HG03342 (cell line): Measurements from ENCODE around the gene SMIM15.
"Not testable (repeated sequence)": the region's sequence is repeated elsewhere in the genome, so short reads cannot be mapped to it uniquely, and the experiment has no call there.

Experiments
- ATAC-seq: cut with Tn5 transposase; IDR thresholded peaks from one replicate; pipeline ENCODE4 v1.9.1; 2021; ENCODE audit warnings: mild to moderate bottlenecking, moderate library complexity; ENCODE audit not compliant: unreplicated experiment

Gene SMIM15

GRCh38 chr5:61162010-61162831, at the start of gene SMIM15:
SMIM15 (minus strand) TSS chr5:61162468; CDS start chr5:61160171, 2,297 bp downstream.
- ATAC-seq: peak; percentile 96

GRCh38 chr5:61207884-61208283, 45.6 kb upstream of the SMIM15 start:
- ATAC-seq: no peak

- ATAC-seq: no peak
Measured at GRCh38 chr5:61205013-61205412, 42.7 kb upstream of the SMIM15 start.

- no peak for ATAC-seq
Measured at GRCh38 chr5:61202213-61202612, 39.9 kb upstream of the SMIM15 start.

- ATAC-seq: no peak
Measured at GRCh38 chr5:61200582-61201155, 38.4 kb upstream of the SMIM15 start.

GRCh38 chr5:61198606-61199005, 36.3 kb upstream of the SMIM15 start:
- ATAC-seq: no peak

GRCh38 chr5:61187826-61188225, 25.6 kb upstream of the SMIM15 start:
- not testable (repeated sequence) for ATAC-seq

GRCh38 chr5:61187352-61187751, 25.1 kb upstream of the SMIM15 start:
- ATAC-seq: not testable (repeated sequence)

GRCh38 chr5:61186634-61187033, 24.4 kb upstream of the SMIM15 start:
- no peak for ATAC-seq

- no peak for ATAC-seq
Measured at GRCh38 chr5:61184708-61185107, 22.4 kb upstream of the SMIM15 start.

GRCh38 chr5:61183538-61183937, 21.3 kb upstream of the SMIM15 start:
- ATAC-seq: no peak

GRCh38 chr5:61182449-61182848, 20.2 kb upstream of the SMIM15 start:
- ATAC-seq: no peak

- ATAC-seq: no peak
Measured at GRCh38 chr5:61180886-61181285, 18.6 kb upstream of the SMIM15 start.

- ATAC-seq: no peak
Measured at GRCh38 chr5:61178702-61179101, 16.4 kb upstream of the SMIM15 start.

- ATAC-seq: peak; percentile 82
Measured at GRCh38 chr5:61177716-61178115, 15.4 kb upstream of the SMIM15 start.

- no peak for ATAC-seq
Measured at GRCh38 chr5:61177070-61177469, 14.8 kb upstream of the SMIM15 start.

GRCh38 chr5:61176631-61177030, 14.4 kb upstream of the SMIM15 start:
- ATAC-seq: no peak

GRCh38 chr5:61171479-61171878, 9.2 kb upstream of the SMIM15 start:
- no peak for ATAC-seq

GRCh38 chr5:61168951-61169350, 6.7 kb upstream of the SMIM15 start:
- no peak for ATAC-seq

- no peak for ATAC-seq
Measured at GRCh38 chr5:61167382-61167781, 5.1 kb upstream of the SMIM15 start.

GRCh38 chr5:61163905-61164304, 1.6 kb upstream of the SMIM15 start:
- ATAC-seq: no peak

- no peak for ATAC-seq
Measured at GRCh38 chr5:61162832-61163567, 732 bp upstream of the SMIM15 start.
